HPDE6-E6E7 (cell line): Measurements from ENCODE around the gene ASCL4.
"Not testable (repeated sequence)": the region's sequence is repeated elsewhere in the genome, so short reads cannot be mapped to it uniquely, and the experiment has no call there.

Experiments used
- DNase-seq: peaks from one replicate; pipeline ENCODE4 v3.0.0; 2011; ENCODE audit warnings: missing footprints; ENCODE audit errors: extremely low spot score

Gene ASCL4

DNA sequence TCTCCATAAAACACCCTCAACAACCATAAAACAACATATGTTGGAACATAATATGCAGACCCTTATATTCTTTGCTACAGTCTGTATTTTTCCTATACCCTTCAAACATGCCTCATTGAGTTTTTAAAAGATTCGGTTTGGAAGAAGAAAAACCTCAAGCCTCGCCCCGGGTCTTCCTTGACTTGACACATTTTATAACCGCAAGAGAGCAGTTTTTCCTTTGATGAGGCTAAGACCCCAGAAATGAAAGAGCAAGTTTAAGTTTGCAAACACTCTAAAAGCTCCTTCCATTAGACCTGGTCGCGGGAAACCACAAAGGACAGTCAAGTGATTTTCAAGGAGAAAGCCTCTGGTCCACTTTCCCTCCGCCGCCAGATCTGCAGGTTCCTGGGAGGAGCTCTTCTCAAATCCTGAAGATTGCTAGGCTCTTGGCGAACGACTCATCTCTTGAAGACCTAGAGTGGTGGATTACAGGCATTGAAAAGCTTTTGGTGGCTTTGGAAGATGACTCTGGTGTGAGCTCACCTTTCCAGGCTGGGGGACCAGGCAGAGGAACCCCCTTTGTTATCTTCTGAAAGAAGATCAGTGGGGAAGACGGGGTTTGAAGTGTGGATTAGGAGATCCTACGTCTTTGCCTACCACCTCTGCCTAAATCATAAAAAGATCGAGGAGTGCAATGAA lies at the start of gene ASCL4:
Gene ASCL4 (plus strand): TSS at position 356 of the 681 bp plus-strand sequence. CDS start 515 bp downstream, outside the sequence.
- DNase-seq: no peak

- DNase-seq: not testable (repeated sequence)
Observed at GRCh38 chr12:107727327-107727726, 47.2 kb upstream of the ASCL4 start.

DNA sequence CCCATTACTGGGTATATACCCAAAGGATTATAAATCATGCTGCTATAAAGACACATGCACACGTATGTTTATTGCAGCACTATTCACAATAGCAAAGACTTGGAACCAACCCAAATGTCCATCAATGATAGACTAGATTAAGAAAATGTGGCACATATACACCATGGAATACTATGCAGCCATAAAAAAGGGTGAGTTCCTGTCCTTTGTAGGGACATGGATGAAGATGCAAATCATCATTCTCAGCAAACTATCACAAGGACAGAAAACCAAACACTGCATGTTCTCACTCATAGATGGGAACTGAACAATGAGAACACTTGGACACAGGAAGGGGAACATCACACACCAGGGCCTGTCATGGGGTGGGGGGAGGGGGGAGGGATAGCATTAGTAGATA lies 46.8 kb upstream of the ASCL4 start:
- DNase-seq: not testable (repeated sequence)

DNA sequence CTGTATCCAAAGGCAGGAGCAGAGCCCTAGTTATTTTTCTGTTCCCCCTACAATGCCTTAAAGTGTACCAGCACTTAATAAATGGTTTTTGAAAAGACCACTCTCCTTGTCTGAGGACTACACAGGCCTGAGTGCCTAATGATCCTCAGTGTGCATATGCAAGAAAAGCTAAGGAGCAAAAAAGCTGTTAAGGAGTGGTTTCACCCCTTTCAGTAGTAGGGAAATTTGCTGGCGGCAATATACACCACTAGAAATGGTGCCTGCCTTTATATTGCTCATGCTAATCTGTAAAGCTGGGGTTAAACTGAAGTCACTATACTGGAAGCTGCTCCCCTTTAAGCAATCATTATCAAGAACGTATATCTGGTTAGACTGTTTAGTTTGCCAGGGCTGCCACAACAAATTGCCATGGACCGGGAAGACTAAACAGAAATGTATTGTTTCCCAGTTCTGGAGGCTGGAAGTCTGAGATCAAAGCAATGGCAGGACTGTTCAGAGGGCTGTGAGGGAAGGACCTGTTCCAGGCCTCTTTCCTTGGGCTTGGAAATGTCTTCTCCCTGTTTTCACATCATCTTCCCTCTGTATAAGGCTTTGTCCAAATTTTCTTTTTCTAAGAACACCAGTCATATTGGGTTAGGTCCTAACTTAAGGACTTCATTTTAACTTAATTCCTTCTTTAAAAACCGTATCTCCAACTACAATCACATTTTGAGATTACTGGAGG lies 43.7 kb upstream of the ASCL4 start:
- DNase-seq: no peak

- peak; percentile 27 for DNase-seq
Observed at GRCh38 chr12:107731366-107731765, 43.1 kb upstream of the ASCL4 start.

GRCh38 chr12:107732365-107732764 lies 42.1 kb upstream of the ASCL4 start:
- DNase-seq: no peak

DNA sequence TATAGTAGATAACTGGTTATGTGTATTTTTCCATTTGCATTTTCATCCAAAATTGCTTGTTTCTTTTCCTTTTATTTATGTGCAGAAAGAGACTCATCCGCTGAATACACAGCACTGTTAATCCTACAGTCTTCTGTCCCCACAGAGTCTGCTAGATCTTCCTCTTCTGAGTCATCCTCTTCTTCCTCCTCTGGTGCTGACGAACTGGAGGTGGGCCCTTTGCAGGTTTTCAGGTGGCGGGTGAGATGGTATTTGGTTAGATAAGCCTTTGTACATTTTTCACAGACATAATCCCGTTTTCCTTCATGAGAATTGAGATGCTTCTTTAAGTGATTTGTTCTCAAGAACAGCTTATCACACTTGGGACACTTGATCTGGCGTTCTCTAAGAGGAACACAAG lies 40.4 kb upstream of the ASCL4 start:
- no peak for DNase-seq

GRCh38 chr12:107735763-107736162 lies 38.7 kb upstream of the ASCL4 start:
- DNase-seq: no peak

DNA sequence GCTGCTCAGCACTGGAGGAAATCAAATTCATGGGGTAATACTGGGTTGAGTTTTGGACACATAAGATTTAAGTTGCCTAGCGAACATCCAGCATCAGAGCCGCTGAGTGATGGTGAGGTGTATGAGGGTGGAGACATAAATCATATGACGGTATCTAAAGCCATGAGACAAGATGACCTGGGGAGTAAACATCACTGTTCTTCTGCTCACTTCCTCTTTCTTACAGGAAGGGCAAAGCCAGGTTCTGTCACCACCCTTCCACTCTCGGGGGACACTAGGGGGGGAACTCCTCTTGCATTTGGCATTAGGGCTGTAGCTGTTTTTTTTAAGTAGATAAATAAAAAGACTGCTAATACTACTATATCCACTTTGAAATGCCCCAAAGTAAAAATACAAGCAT lies 37.6 kb upstream of the ASCL4 start:
- no peak for DNase-seq

GRCh38 chr12:107748472-107748871 lies 26.0 kb upstream of the ASCL4 start:
- DNase-seq: no peak

DNA sequence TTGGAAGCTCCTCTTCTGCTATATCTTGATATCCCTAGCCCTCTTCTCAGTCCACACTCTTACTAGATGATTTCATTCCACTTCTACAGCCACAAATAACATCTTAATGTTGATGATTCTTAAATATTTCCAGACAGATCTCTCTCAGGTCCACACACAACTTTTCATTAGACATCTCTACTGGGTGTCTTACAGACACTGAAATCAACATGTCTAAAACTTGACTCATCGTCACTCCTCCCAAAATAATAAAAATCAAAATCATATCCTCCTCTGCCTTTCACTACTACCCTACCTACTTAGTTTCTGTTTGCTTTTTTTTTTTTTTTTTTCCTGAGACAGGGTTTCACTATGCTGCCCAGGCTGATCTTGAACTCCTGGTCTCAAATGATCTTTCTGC lies 25.4 kb upstream of the ASCL4 start:
- no peak for DNase-seq

- DNase-seq: peak; percentile 59
Observed at GRCh38 chr12:107759410-107759809, 15.1 kb upstream of the ASCL4 start.

DNA sequence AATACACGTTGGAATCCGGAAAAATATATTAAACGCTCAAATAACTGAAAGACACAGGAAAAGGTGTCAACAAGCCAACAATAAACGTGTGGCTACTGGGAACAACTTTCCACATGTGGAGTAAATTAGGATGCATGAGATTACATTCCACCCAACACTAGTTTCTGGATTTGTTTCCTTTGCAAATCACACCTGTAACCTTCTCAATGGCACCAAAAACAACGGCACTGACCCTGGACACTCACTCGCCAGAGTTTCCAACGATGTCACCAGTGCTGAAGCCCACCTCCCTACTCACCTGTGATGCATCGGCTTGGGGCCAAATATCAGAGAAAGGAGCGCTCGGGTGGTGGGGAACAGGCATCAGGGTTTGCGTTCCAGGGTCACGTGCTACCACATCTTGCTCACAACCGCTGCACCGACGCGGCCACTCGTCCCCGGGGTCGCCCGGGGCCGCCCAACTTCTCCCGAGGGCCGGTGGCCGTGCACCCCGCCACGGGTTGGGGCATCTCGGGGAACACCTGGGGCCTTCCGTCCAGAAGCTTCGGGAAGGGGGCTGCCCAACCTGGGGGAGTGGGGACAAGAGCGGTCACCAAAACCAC lies 14.2 kb upstream of the ASCL4 start:
- DNase-seq: no peak

DNA sequence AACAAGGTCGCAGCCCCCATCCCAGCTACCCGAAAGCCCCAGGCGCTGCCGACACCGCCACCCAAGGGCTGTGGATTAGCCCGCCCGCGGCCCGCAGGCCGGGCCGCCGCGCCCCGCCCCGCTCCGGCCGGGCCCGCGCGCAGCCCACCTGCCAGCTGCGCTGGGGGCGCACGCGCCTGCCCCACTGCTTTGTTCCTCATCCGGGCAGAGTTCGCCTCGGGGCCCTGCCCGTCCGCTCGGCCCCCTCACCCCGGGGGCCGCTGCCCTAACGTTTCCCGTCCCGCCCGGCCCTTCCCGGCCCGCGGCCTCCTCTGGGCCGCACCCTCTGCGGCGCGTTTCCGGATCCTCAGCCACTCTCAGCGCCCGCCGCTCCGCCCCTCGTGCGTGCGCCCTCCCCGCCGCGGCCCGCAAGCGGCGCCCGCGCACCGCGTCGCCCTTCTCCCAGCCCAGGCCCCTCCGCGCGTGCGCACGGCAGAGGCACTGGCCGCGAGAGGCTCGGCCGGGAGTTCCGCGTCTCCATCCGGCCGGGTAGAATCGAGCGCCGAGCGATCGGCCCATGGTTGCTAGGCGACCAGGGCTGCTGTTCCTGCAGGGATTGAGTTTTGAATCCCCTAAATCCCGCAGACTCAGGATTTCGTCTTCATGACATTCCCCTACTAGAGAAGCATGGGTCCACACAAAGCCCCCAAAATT lies 13.5 kb upstream of the ASCL4 start, which contains the start of gene PRDM4:
Gene PRDM4 (minus strand): TSS at position 329 of the 693 bp plus-strand sequence. CDS start 622 bp downstream, outside the sequence.
- DNase-seq: peak; percentile 96

DNA sequence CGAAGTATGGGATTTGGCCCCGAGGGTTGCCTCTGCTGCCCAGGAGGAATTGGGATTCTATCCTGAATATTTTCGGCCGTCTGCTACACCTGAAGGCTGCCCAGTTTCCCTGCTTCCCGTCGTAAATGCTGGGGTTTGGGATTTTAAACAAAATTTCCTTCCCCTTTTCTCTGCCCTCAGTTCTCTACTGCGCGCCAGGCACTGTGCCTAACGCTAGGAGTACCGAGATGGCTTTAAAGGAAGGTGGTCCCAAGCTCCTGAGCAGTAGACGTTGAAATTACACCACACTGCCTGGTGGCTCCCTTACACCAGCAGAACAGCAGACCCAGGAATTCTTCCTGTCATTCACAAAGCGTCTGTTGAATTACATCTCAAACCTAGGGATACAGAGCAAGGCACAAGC lies 13.0 kb upstream of the ASCL4 start:
- DNase-seq: no peak

GRCh38 chr12:107762874-107763273 lies 11.6 kb upstream of the ASCL4 start:
- no peak for DNase-seq

- DNase-seq: no peak
Observed at GRCh38 chr12:107764626-107765025, 9.9 kb upstream of the ASCL4 start.

GRCh38 chr12:107765316-107765715 lies 9.2 kb upstream of the ASCL4 start:
- no peak for DNase-seq

DNA sequence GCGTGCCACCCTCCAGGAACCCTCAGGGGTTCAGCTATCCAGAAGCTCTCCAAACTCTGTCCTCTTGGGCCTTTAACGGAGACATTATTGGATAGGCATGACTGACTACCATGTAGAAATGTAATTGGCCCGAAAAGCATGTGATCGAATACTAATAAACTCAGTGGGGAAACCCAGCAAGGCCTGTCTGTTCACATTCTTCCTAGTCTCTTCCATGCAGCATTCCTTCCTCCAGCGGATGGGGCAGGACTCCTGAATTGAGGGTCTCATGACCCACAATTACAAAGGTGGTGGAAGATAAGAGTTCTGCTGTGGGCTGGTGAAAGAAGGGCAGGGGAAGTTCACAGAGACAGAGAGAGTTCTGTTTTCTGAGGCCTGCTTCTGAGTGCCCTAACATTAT lies 7.0 kb upstream of the ASCL4 start:
- no peak for DNase-seq

GRCh38 chr12:107775093-107775721 lies 703 bp downstream of the ASCL4 start:
- no peak for DNase-seq

- no peak for DNase-seq
Observed at GRCh38 chr12:107776171-107776570, 1.7 kb downstream of the ASCL4 start.
